C4-2B (cell line): ENCODE results near the gene ZNF592.
"Not testable (repeated sequence)": the region's sequence is repeated elsewhere in the genome, so short reads cannot be mapped to it uniquely, and the experiment has no call there.

Experiments
- CTCF ChIP-seq: fragments of 450-650 bp; conservative IDR thresholded peaks from 2 replicates; pipeline ENCODE4 v1.5.1; 2017; ENCODE audit warnings: mild to moderate bottlenecking
- ZFX ChIP-seq: fragments of 450-650 bp; IDR thresholded peaks from 2 replicates; pipeline ENCODE4 v1.6.1; 2017

DNA sequence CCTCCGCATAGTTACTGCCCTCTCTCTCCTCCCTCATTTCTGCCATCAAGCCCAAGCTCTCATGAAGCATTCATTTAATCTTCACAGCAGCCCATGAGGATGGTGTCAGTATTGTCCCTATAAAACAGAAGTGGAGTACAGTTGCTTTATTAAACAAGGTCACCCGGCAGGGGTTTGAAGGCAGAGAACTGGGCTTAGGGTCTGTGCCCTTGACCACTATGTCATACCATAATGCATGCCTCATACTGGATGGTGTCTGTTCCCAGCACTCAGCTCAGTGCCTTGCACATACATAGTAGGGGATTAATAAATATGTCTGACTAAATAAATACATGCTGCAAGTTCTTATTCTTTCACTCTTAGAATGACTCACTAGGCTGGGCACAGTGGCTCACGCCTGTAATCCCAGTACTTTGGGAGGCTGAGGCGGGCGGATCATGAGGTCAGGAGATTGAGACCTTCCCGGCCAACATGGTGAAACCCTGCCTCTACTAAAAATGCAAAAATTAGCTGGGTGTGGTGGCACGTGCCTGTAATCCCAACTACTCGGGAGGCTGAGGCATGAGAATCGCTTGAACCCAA, 12.8 kb upstream of the ZNF592 start:
- TF ChIP-seq CTCF, ZFX: not testable (repeated sequence)
